GM12878 (cell line): ENCODE measurements around the gene COL24A1. TPM values are rescaled to one million over a fixed set of nuclear protein-coding genes. Genes with fewer than 3 reads are reported as not detected.

Source experiments
- ATAC-seq: fragments of 200-7000 bp; cut with Tn5 transposase; 3 replicates; pipeline ENCODE4 v1.9.1; 2020; ENCODE audit warnings: mild to moderate bottlenecking, moderate library complexity
- BruUV-seq: library from RNA; stranded (reverse); fragments of 400-500 nt; replicated peaks from 2 replicates; lab custom pipeline; 2021; lab: Mats Ljungman, UMichigan
- CTCF ChIA-PET: fragments of 300-600 bp; sonication (Branson Sonifier 250); formaldehyde crosslinking; extraction: SDS; loops from one replicate; lab custom pipeline; 2021; ENCODE audit warnings: inconsistent platforms; lab: Yijun Ruan, JAX
- POLR2A ChIA-PET: fragments of 350-600 bp; formaldehyde crosslinking; extraction: SDS; loops from one replicate; lab custom pipeline; 2021; ENCODE audit warnings: inconsistent platforms; lab: Charles Lee
- RAD21 ChIA-PET: fragments of 300-600 bp; sonication (Branson Sonifier 250); formaldehyde crosslinking; loops from one replicate; lab custom pipeline; 2023; ENCODE audit warnings: antibody characterized with exemption; ENCODE audit not compliant: unreplicated experiment; lab: Charles Lee
- SMC1A ChIA-PET: fragments of 300-600 bp; sonication (Branson Sonifier 250); formaldehyde crosslinking; loops from one replicate; lab custom pipeline; 2023; ENCODE audit not compliant: unreplicated experiment, uncharacterized antibody; lab: Charles Lee
- DNase-seq: peaks from one replicate; pipeline ENCODE4 v3.0.0-alpha.2; 2011; ENCODE audit warnings: low read depth, low spot score
- FAIRE-seq: peaks from 3 replicates; lab custom pipeline; 2011; peaks lifted over from hg19 to GRCh38; lab: Jason Lieb, UNC
- H2AFZ ChIP-seq: 2 replicates; pipeline ENCODE4 v1.6.0; 2011; ENCODE audit warnings: low read depth, low read length, control low read depth; ENCODE audit not compliant: control insufficient read depth
- H3K27ac ChIP-seq: 2 replicates; pipeline ENCODE4 v1.5.1; 2011; ENCODE audit warnings: control low read depth; ENCODE audit not compliant: control insufficient read depth, insufficient read depth
- H3K27me3 ChIP-seq, 2 experiments: replicated peaks in 1 of 2; 2 replicates each; pipeline versions ENCODE4 v1.6.0 to v1.6.1; 2011; ENCODE audit warnings: low read length in 1 of 2; ENCODE audit not compliant: control insufficient read depth in 2 of 2, insufficient read depth in 2 of 2
- H3K36me3 ChIP-seq, 2 experiments: 2 replicates each; pipeline ENCODE4 v1.5.1; 2011; ENCODE audit warnings: low read length in 1 of 2; ENCODE audit not compliant: control insufficient read depth in 2 of 2, insufficient read depth in 2 of 2
- H3K4me1 ChIP-seq: 2 replicates; pipeline ENCODE4 v1.6.1; 2011; ENCODE audit warnings: mild to moderate bottlenecking, low read length, moderate library complexity, mixed read lengths; ENCODE audit not compliant: control insufficient read depth, insufficient read depth
- H3K4me2 ChIP-seq: 2 replicates; pipeline ENCODE4 v1.6.0; 2011; ENCODE audit warnings: control low read depth; ENCODE audit not compliant: control insufficient read depth, insufficient read depth
- H3K4me3 ChIP-seq: fragments of 200-600 bp; sonication (generic); 2 replicates; pipeline ENCODE4 v1.5.1; 2016
- H3K79me2 ChIP-seq: 2 replicates; pipeline ENCODE4 v1.6.0; 2011; ENCODE audit warnings: low read length; ENCODE audit not compliant: control insufficient read depth, insufficient read depth
- H3K9ac ChIP-seq: 2 replicates; pipeline ENCODE4 v1.8.0; 2011; ENCODE audit warnings: low read length, control low read depth, mixed read lengths; ENCODE audit not compliant: control insufficient read depth, insufficient read depth
- H3K9me3 ChIP-seq: replicated peaks from 3 replicates; pipeline ENCODE4 v1.5.1; 2011; ENCODE audit warnings: mild to moderate bottlenecking, low read length; ENCODE audit not compliant: control insufficient read depth, insufficient read depth
- H4K20me1 ChIP-seq: 2 replicates; pipeline ENCODE4 v1.6.0; 2011; ENCODE audit not compliant: control insufficient read depth, insufficient read depth
- CHD4 ChIP-seq: fragments of 200-600 bp; sonication (generic); IDR thresholded peaks from 2 replicates; pipeline ENCODE4 v1.6.1; 2016; ENCODE audit warnings: mild to moderate bottlenecking
- CREB1 ChIP-seq: IDR thresholded peaks from 2 replicates; pipeline ENCODE4 v1.6.1; 2012; ENCODE audit warnings: low read depth, mild to moderate bottlenecking, inconsistent platforms
- EED ChIP-seq: sonication (generic); IDR thresholded peaks from 2 replicates; pipeline ENCODE4 v1.6.1; 2016; ENCODE audit warnings: antibody characterized with exemption, low read depth
- JUND ChIP-seq: IDR thresholded peaks from 2 replicates; pipeline ENCODE4 v1.6.1; 2012; ENCODE audit warnings: low read depth, mild to moderate bottlenecking, low read length, improper control_type of control experiment, moderate library complexity
- TARDBP ChIP-seq: IDR thresholded peaks from 2 replicates; pipeline ENCODE4 v1.6.1; 2016; ENCODE audit warnings: borderline replicate concordance
- ZNF217 ChIP-seq: fragments of 450-650 bp; IDR thresholded peaks from 2 replicates; pipeline ENCODE4 v1.6.1; 2017; ENCODE audit warnings: antibody characterized with exemption, mild to moderate bottlenecking
- WGBS: methylation state at CpG from one replicate; pipeline ENCODE4 v1.1.6; 2016; ENCODE audit warnings: low lambda C conversion rate; ENCODE audit not compliant: insufficient replicate concordance, insufficient coverage; ENCODE audit errors: missing lambda C conversion rate; 5-methylcytosine and 5-hydroxymethylcytosine counted together
- in situ Hi-C: fragments of 300-500 bp; cut with MboI; formaldehyde crosslinking; loops from 9 replicates; pipeline ENCODE4 v1.14.3; 2018; ENCODE audit warnings: mixed read lengths
- intact Hi-C: fragments of 100-400 bp; cut with micrococcal nuclease; formaldehyde crosslinking; loops from one replicate; pipeline ENCODE4 v1.14.2; 2022; ENCODE audit not compliant: unreplicated experiment
- polyA plus RNA-seq, 11 experiments: library from polyadenylated mRNA; depleted of rRNA in 4 of 11; unstranded in 6 of 11; stranded (reverse) in 5 of 11; fragments of >200 nt; fragmentation: Nextera tagmentation in 4 of 11; fragmentation: Illumina TruSeq in 1 of 11; extraction: Ambion mirVana in 4 of 11; extraction: Trizol in 1 of 11; gene quantifications; 1 replicate in 1 of 11; 2 replicates in 10 of 11; pipeline versions ENCODE4 v1.2.1 to v1.2.3, GENCODE V29; 2011 to 2016; ENCODE audit warnings: inconsistent platforms in 2 of 11, missing spikeins in 2 of 11, low read depth in 1 of 11
- total RNA-seq, 4 experiments: library from RNA; depleted of rRNA in 3 of 4; stranded (reverse); fragments of >200 nt in 3 of 4; fragmentation: Illumina TruSeq in 1 of 4; extraction: Trizol in 1 of 4; gene quantifications; 2 replicates each; pipeline versions ENCODE4 v1.2.1 to v1.2.3, GENCODE V29; 2013 to 2021
- TF ChIP-seq, protein P1 (sequence below): fragments of 450-650 bp; IDR thresholded peaks from 2 replicates; pipeline ENCODE4 v1.6.1; 2017; ENCODE audit warnings: mild to moderate bottlenecking

Gene COL24A1
- total and polyA plus RNA-seq, 10 of the 15 experiments (the other 5 are each of a cell fraction or from before 2014, with no cell fraction given): 0.19 to 4.1 (median 2.0) TPM

DNA sequence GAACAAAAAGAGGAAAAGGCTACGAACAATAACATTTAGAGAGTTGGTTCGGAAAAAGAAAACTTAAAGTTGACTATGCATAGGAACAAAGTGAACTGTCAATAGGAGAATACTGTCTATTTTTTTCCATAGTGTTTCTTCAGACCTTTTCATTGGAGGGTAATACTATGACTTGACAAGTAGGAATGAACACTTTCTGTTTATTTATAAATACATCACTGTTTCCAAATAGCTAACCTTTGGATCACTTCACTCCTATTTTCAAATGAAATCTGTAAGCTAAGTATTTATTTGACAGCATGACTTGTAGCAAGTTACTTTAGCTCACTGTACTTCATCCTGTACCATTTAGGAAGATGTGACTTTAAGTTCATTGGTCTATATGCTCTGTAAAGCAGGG, 221.3 kb downstream of the COL24A1 start:
- 100% methylated on average over 2 of the region's 2 CpGs for WGBS
- Histone ChIP-seq H3K36me3 (no peaks in the 10 kb centered on the region), H3K4me3 (no peak overlapping the region), H3K4me2 (no peak overlapping the region), H3K27me3 (no peaks in the 10 kb centered on the region), H3K9me3 (no peaks in the 10 kb centered on the region), H3K27ac (no peak overlapping the region), H2AFZ (no peak overlapping the region), H3K9ac (no peak overlapping the region), H3K79me2 (no peaks in the 10 kb centered on the region), H3K4me1 (no peaks in the 10 kb centered on the region)
- in situ Hi-C loops: no loop called here
- CTCF ChIA-PET: no interaction called here
- ATAC-seq (no peak), FAIRE-seq (no peak)
- SMC1A ChIA-PET: no interaction called here
- RAD21 ChIA-PET: no interaction called here
- intact Hi-C loops: no loop called here
- POLR2A ChIA-PET: no interaction called here
- no TSS peak for BruUV-seq
- TF ChIP-seq CREB1 (no peak), JUND (no peak), TARDBP (no peak)
- TF ChIP-seq, protein P1, sequence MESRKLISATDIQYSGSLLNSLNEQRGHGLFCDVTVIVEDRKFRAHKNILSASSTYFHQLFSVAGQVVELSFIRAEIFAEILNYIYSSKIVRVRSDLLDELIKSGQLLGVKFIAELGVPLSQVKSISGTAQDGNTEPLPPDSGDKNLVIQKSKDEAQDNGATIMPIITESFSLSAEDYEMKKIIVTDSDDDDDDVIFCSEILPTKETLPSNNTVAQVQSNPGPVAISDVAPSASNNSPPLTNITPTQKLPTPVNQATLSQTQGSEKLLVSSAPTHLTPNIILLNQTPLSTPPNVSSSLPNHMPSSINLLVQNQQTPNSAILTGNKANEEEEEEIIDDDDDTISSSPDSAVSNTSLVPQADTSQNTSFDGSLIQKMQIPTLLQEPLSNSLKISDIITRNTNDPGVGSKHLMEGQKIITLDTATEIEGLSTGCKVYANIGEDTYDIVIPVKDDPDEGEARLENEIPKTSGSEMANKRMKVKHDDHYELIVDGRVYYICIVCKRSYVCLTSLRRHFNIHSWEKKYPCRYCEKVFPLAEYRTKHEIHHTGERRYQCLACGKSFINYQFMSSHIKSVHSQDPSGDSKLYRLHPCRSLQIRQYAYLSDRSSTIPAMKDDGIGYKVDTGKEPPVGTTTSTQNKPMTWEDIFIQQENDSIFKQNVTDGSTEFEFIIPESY: no peak
- TF ChIP-seq, all 136 proteins: peak for 0
- DNase-seq: no peak
- no peaks in the 10 kb centered on the region for H4K20me1 ChIP-seq

DNA sequence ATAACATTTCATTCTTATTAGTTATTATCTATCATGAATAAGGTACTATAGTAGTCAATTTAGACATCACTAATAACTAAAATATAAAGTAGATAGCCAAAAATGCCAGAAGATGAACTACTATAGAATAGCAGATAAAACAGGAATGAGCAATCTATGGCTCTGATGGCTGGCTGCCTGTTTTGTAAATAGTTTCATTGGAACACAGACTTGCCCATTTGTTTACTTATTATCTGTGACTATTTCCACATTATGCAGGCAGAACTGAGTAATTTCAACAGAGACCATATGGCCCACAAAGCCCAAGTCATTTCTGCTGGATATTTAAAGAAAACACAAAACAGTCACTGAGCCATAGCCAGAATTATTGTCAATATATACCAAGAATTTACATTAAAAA, 222.1 kb downstream of the COL24A1 start:
- H3K4me2 ChIP-seq: no peak overlapping the region
- POLR2A ChIA-PET: no interaction called here
- CTCF ChIA-PET: no interaction called here
- no TSS peak for BruUV-seq
- no peaks in the 10 kb centered on the region for H3K79me2 ChIP-seq
- DNase-seq (no peak), FAIRE-seq (no peak), ATAC-seq (no peak)
- H3K36me3 ChIP-seq: no peaks in the 10 kb centered on the region
- TF ChIP-seq EED (no peak), ZNF217 (no peak), CHD4 (no peak)
- H4K20me1 ChIP-seq: no peaks in the 10 kb centered on the region
- H3K4me1 ChIP-seq: no peaks in the 10 kb centered on the region
- in situ Hi-C loops: no loop called here
- H3K27me3 ChIP-seq: no peaks in the 10 kb centered on the region
- SMC1A ChIA-PET: no interaction called here
- RAD21 ChIA-PET: no interaction called here
- H3K27ac ChIP-seq: no peak overlapping the region
- no peaks in the 10 kb centered on the region for H3K9me3 ChIP-seq
- intact Hi-C loops: no loop called here
- no peak overlapping the region for H3K9ac ChIP-seq
- no peak overlapping the region for H3K4me3 ChIP-seq
- H2AFZ ChIP-seq: no peak overlapping the region
